Endothelial cell of umbilical vein (primary cell): ENCODE data around the gene SYNGR1. TPM values are rescaled to one million over a fixed set of nuclear protein-coding genes. Genes with fewer than 3 reads are reported as not detected.

Experiments
- BruUV-seq: library from RNA; stranded (reverse); fragments of 400-500 nt; replicated peaks from 2 replicates; lab custom pipeline; 2021; lab: Mats Ljungman, UMichigan
- CTCF ChIA-PET: fragments of 300-600, 350-600 bp; sonication (Branson Sonifier 250); formaldehyde crosslinking; loops from one replicate; lab custom pipeline; 2021; ENCODE audit warnings: antibody characterized with exemption, inconsistent platforms; lab: Charles Lee
- POLR2A ChIA-PET: fragments of 300-600, 350-600 bp; sonication (Branson Sonifier 250); formaldehyde crosslinking; loops from one replicate; lab custom pipeline; 2021; ENCODE audit warnings: antibody characterized with exemption, inconsistent platforms; lab: Charles Lee
- DNase-seq: peaks from one replicate; pipeline ENCODE4 v3.0.0-alpha.2; 2011; ENCODE audit warnings: low read depth, low spot score
- FAIRE-seq: peaks from 2 replicates; lab custom pipeline; 2011; peaks lifted over from hg19 to GRCh38; lab: Jason Lieb, UNC
- H2AFZ ChIP-seq: 2 replicates; pipeline ENCODE4 v1.6.0; 2012; ENCODE audit warnings: low read depth, low read length, control low read depth, inconsistent platforms
- H3K27ac ChIP-seq: 2 replicates; pipeline ENCODE4 v1.5.1; 2011; ENCODE audit warnings: low read depth, mild to moderate bottlenecking, control low read depth, low read length, moderate library complexity; ENCODE audit not compliant: insufficient read depth
- H3K27me3 ChIP-seq, 2 experiments: 2 replicates each; pipeline versions ENCODE4 v1.6.0 to v1.6.1; 2011; ENCODE audit warnings: low read length in 2 of 2, mixed read lengths in 1 of 2; ENCODE audit not compliant: control insufficient read depth in 2 of 2, insufficient read depth in 2 of 2
- H3K36me3 ChIP-seq, 2 experiments: 2 replicates in 1 of 2; 3 replicates in 1 of 2; pipeline ENCODE4 v1.5.1; 2011; ENCODE audit warnings: low read length in 2 of 2, mild to moderate bottlenecking in 1 of 2, moderate library complexity in 1 of 2; ENCODE audit not compliant: control insufficient read depth in 2 of 2, insufficient read depth in 2 of 2; ENCODE audit errors: extremely low read depth in 1 of 2
- H3K4me1 ChIP-seq: 3 replicates; pipeline ENCODE4 v1.5.1; 2011; ENCODE audit warnings: mild to moderate bottlenecking, low read length; ENCODE audit not compliant: control insufficient read depth, insufficient read depth; ENCODE audit errors: extremely low read depth
- H3K4me2 ChIP-seq: 2 replicates; pipeline ENCODE4 v1.6.1; 2011; ENCODE audit warnings: low read length, control low read depth, mixed read lengths; ENCODE audit not compliant: insufficient read depth
- H3K4me3 ChIP-seq, 3 experiments: fragments of 200-600 bp in 1 of 3; sonication (generic), shearing (Covaris generic) in 1 of 3; replicated peaks in 1 of 3; 2 replicates each; pipeline ENCODE4 v1.5.1; 2011 to 2016; ENCODE audit warnings: control low read depth in 3 of 3, low read length in 3 of 3, mild to moderate bottlenecking in 2 of 3, inconsistent platforms in 1 of 3, low read depth in 1 of 3, moderate library complexity in 1 of 3; ENCODE audit not compliant: insufficient read depth in 1 of 3
- H3K79me2 ChIP-seq: 2 replicates; pipeline ENCODE4 v1.6.0; 2012; ENCODE audit warnings: low read length, inconsistent platforms; ENCODE audit not compliant: control insufficient read depth, insufficient read depth
- H3K9ac ChIP-seq: replicated peaks from 2 replicates; pipeline ENCODE3; 2011; ENCODE audit warnings: low read length, control low read depth; ENCODE audit not compliant: insufficient read depth; ENCODE audit errors: extremely low read depth
- H3K9me1 ChIP-seq: replicated peaks from 3 replicates; pipeline ENCODE4 v1.6.0; 2011; ENCODE audit warnings: mild to moderate bottlenecking, low read length; ENCODE audit not compliant: control insufficient read depth, insufficient read depth; ENCODE audit errors: extremely low read depth
- H3K9me3 ChIP-seq: replicated peaks from 2 replicates; pipeline ENCODE4 v1.5.1; 2012; ENCODE audit warnings: low read length, inconsistent platforms; ENCODE audit not compliant: control insufficient read depth, insufficient read depth
- H4K20me1 ChIP-seq: replicated peaks from 2 replicates; pipeline ENCODE3; 2011; ENCODE audit warnings: mild to moderate bottlenecking, low read length; ENCODE audit not compliant: control insufficient read depth, insufficient read depth; ENCODE audit errors: extremely low read depth
- EZH2 ChIP-seq: IDR thresholded peaks from 2 replicates; pipeline ENCODE4 v1.6.1; 2012; ENCODE audit warnings: borderline replicate concordance, low read depth, mild to moderate bottlenecking, moderate library complexity, low read length, inconsistent platforms; ENCODE audit not compliant: severe bottlenecking
- FOS ChIP-seq: IDR thresholded peaks from 2 replicates; pipeline ENCODE4 v1.6.1; 2011; ENCODE audit warnings: mild to moderate bottlenecking, low read length, moderate library complexity, borderline replicate concordance; ENCODE audit not compliant: insufficient read depth
- GATA2 ChIP-seq: IDR thresholded peaks from 2 replicates; pipeline ENCODE4 v1.7.0; 2011; ENCODE audit warnings: low read depth, mild to moderate bottlenecking, moderate library complexity, mixed read lengths, low read length; ENCODE audit not compliant: insufficient read length, insufficient read depth
- JUN ChIP-seq: IDR thresholded peaks from 2 replicates; pipeline ENCODE4 v1.6.1; 2011; ENCODE audit warnings: borderline replicate concordance, low read depth; ENCODE audit not compliant: insufficient read length, insufficient read depth
- MYC ChIP-seq: IDR thresholded peaks from one replicate; pipeline ENCODE4 v1.6.1; 2011; ENCODE audit warnings: mild to moderate bottlenecking, low read depth, low read length
- POLR2A ChIP-seq: IDR thresholded peaks from 2 replicates; pipeline ENCODE4 v1.6.1; 2012; ENCODE audit warnings: low read depth, mild to moderate bottlenecking, control low read depth, low read length
- POLR2AphosphoS5 ChIP-seq: IDR thresholded peaks from 2 replicates; pipeline ENCODE4 v1.6.1; 2012; ENCODE audit warnings: low read depth, mild to moderate bottlenecking, control low read depth, low read length, moderate library complexity; ENCODE audit not compliant: insufficient read depth
- dilution Hi-C: fragments of 300-500 bp; cut with MboI; formaldehyde crosslinking; loops from one replicate; pipeline ENCODE4 v1.15.0; 2019; ENCODE audit warnings: low sequenced_read_pairs; ENCODE audit not compliant: extremely low pct_ligation_motif_present
- intact Hi-C: fragments of 100-400 bp; cut with micrococcal nuclease; formaldehyde crosslinking; loops from one replicate; pipeline ENCODE4 v1.10.0; 2022
- polyA plus RNA-seq, 4 experiments: library from polyadenylated mRNA; depleted of rRNA in 3 of 4; stranded (reverse) in 3 of 4; unstranded in 1 of 4; fragments of >200 nt; gene quantifications; 2 replicates each; pipeline versions ENCODE4 v1.2.1 to v1.2.3, GENCODE V29; 2011 to 2012; ENCODE audit warnings: missing spikeins in 1 of 4
- total RNA-seq: library from RNA; stranded (reverse); gene quantifications from 2 replicates; pipeline ENCODE4 v1.2.3, GENCODE V29; 2021
- TF ChIP-seq, protein P1 (sequence below): IDR thresholded peaks from 2 replicates; pipeline ENCODE4 v1.6.1; 2011; ENCODE audit not compliant: insufficient read depth, insufficient read length
- TF ChIP-seq, protein P2 (sequence below), 2 donors: IDR thresholded peaks; 1 replicate in 1 of 2; 2 replicates in 1 of 2; pipeline ENCODE4 v1.5.1; 2011; ENCODE audit warnings: low read length in 2 of 2, mild to moderate bottlenecking in 2 of 2, moderate library complexity in 2 of 2, control low read depth in 1 of 2, inconsistent platforms in 1 of 2, low read depth in 1 of 2; ENCODE audit not compliant: insufficient read depth in 1 of 2; ENCODE audit errors: extremely low read depth in 1 of 2

SYNGR1 gene
- total and polyA plus RNA-seq, 2 donors (not counting 3 experiments of a cell fraction or from before 2014, with no cell fraction given), result 3.8 to 10.2 TPM

- Histone ChIP-seq H3K9me3 (no peaks in the 10 kb centered on the region), H2AFZ (no peak overlapping the region), H3K4me2 (no peak overlapping the region), H3K9me1 (no peaks in the 10 kb centered on the region), H3K27ac (no peak overlapping the region), H3K4me3 (no peak overlapping the region), H3K36me3 (peaks cover 13 to 23% of the 10 kb centered on the region in 2 experiments), H3K27me3 (no peaks in the 10 kb centered on the region), H3K9ac (no peak overlapping the region), H4K20me1 (no peaks in the 10 kb centered on the region), H3K79me2 (no peaks in the 10 kb centered on the region), H3K4me1 (peaks cover 14% of the 10 kb centered on the region)
- intact Hi-C loops (no loop called here), dilution Hi-C loops (no loop called here)
- DNase-seq (no peak), FAIRE-seq (no peak)
- ChIA-PET POLR2A (no interaction called here), CTCF (no interaction called here)
- TF ChIP-seq POLR2A (no peak), GATA2 (no peak), EZH2 (no peak), JUN (no peak), FOS (no peak), MYC (no peak), POLR2AphosphoS5 (no peak)
- TF ChIP-seq, protein P1, sequence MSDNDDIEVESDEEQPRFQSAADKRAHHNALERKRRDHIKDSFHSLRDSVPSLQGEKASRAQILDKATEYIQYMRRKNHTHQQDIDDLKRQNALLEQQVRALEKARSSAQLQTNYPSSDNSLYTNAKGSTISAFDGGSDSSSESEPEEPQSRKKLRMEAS, result no peak
- TF ChIP-seq, protein P2, sequence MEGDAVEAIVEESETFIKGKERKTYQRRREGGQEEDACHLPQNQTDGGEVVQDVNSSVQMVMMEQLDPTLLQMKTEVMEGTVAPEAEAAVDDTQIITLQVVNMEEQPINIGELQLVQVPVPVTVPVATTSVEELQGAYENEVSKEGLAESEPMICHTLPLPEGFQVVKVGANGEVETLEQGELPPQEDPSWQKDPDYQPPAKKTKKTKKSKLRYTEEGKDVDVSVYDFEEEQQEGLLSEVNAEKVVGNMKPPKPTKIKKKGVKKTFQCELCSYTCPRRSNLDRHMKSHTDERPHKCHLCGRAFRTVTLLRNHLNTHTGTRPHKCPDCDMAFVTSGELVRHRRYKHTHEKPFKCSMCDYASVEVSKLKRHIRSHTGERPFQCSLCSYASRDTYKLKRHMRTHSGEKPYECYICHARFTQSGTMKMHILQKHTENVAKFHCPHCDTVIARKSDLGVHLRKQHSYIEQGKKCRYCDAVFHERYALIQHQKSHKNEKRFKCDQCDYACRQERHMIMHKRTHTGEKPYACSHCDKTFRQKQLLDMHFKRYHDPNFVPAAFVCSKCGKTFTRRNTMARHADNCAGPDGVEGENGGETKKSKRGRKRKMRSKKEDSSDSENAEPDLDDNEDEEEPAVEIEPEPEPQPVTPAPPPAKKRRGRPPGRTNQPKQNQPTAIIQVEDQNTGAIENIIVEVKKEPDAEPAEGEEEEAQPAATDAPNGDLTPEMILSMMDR (IDR thresholded peaks at IDR 0.05; ENCODE audit: extremely low read depth in 1 of 2, insufficient read depth in 1 of 2, low read depth in 1 of 2, low read length in 2 of 2), result no peak
- no TSS peak for BruUV-seq
Observed at GRCh38 chr22:39428597-39429071, 78.8 kb downstream of the SYNGR1 start.
